Measurements from ENCODE around the gene PRR33. TPM values are rescaled to one million over a fixed set of nuclear protein-coding genes. Genes with fewer than 3 reads are reported as not detected.

PRR33 gene
- total and polyA plus RNA-seq, 9 donors: 0.01 TPM; not detected in 8

GRCh38 chr11:1853376-1854131 lies 38.1 kb downstream of the PRR33 start:
- intact Hi-C loops (cut with DNase I): no loop called here
- no peak for DNase-seq
- Histone ChIP-seq H3K27me3 (no peaks in the 10 kb centered on the region), H3K9me3 (no peaks in the 10 kb centered on the region), H3K27ac (no peak overlapping the region), H3K4me3 (no peak overlapping the region), H3K36me3 (no peaks in the 10 kb centered on the region), H3K4me1 (ENCODE audit: insufficient read depth) (peaks cover 2% of the 10 kb centered on the region)
- 88 to 89% (median 88%) methylated on average over 19 of the region's 19 CpGs for WGBS, 3 donors
- TF ChIP-seq EP300 (IDR thresholded peaks at IDR 0.05) (no peak), POLR2A (IDR thresholded peaks at IDR 0.05) (no peak), CTCF (IDR thresholded peaks at IDR 0.05) (no peak)

- intact Hi-C loops (cut with DNase I): no loop called here
- Histone ChIP-seq H3K27me3 (no peaks in the 10 kb centered on the region), H3K27ac (no peak within 1 kb of the TSS), H3K4me3 (no peak within 1 kb of the TSS), H3K36me3 (no peaks in the 10 kb centered on the region), H3K9me3 (no peaks in the 10 kb centered on the region), H3K4me1 (ENCODE audit: insufficient read depth) (peaks cover 7% of the 10 kb centered on the region)
- TF ChIP-seq CTCF (IDR thresholded peaks at IDR 0.05) (no peak), POLR2A (IDR thresholded peaks at IDR 0.05) (no peak), EP300 (IDR thresholded peaks at IDR 0.05) (no peak)
- DNase-seq: no peak
- WGBS, 3 donors: 85 to 87% (median 85%) methylated on average over 18 of the region's 18 CpGs
Observed at GRCh38 chr11:1852877-1853276, 38.8 kb downstream of the PRR33 start, which contains the start of gene LSP1. TSS of gene LSP1 (plus strand) at chr11:1853084. CDS start at chr11:1853145, 61 bp downstream.

DNA sequence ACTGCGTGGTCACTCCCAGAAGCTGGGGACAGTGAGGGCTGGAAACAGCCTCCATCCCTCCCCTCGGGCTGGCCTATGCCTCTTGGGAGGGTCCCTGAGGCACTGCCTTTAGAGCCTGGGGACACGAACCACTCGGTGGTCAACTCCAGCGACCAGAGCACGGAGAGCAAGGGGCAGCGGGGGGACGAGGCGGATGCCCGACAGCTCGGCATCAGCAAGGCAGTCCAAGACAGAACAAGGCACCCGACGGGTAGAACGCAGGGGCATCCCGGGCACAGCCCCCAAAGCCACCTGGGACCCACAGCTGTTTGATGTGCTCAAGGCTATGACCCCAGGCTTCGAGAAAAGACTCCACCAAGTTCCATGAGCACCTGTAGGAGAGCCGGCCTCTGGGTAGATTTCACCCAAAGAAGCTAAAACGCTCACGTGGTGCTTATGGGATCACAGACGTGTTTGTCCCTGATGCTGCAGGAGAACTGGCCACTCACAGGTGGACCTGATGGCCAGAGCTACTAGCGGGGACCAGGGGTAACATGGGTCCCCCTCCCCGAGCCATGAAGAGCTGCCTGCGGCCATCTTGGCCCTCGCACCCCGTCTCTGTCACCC lies 39.3 kb downstream of the PRR33 start:
- Histone ChIP-seq H3K9me3 (no peaks in the 10 kb centered on the region), H3K27me3 (no peaks in the 10 kb centered on the region), H3K36me3 (no peaks in the 10 kb centered on the region), H3K4me3 (no peak overlapping the region), H3K4me1 (ENCODE audit: insufficient read depth) (peaks cover 7% of the 10 kb centered on the region), H3K27ac (no peak overlapping the region)
- TF ChIP-seq CTCF (IDR thresholded peaks at IDR 0.05) (no peak), POLR2A (IDR thresholded peaks at IDR 0.05) (no peak), EP300 (IDR thresholded peaks at IDR 0.05) (no peak)
- intact Hi-C loops (cut with DNase I): no loop called here
- no peak for DNase-seq
- WGBS, 3 donors: 89 to 90% (median 89%) methylated on average over 25 of the region's 25 CpGs

- Histone ChIP-seq H3K9me3 (no peaks in the 10 kb centered on the region), H3K4me3 (no peak overlapping the region), H3K27me3 (no peaks in the 10 kb centered on the region), H3K27ac (no peak overlapping the region), H3K36me3 (no peaks in the 10 kb centered on the region), H3K4me1 (ENCODE audit: insufficient read depth) (peaks cover 7% of the 10 kb centered on the region)
- no peak for TF ChIP-seq EP300 (IDR thresholded peaks at IDR 0.05)
- no peak for TF ChIP-seq POLR2A (IDR thresholded peaks at IDR 0.05)
- TF ChIP-seq CTCF (IDR thresholded peaks at IDR 0.05): no peak
- intact Hi-C loops (cut with DNase I): no loop called here
- WGBS, 3 donors: 93 to 95% (median 94%) methylated on average over 21 of the region's 21 CpGs
- DNase-seq: no peak
Observed at GRCh38 chr11:1851468-1852180, 40.1 kb downstream of the PRR33 start.
